Calu3 (cell line): ENCODE measurements around the gene MFN2. TPM values are rescaled to one million over a fixed set of nuclear protein-coding genes. Genes with fewer than 3 reads are reported as not detected.

Source experiments
- BruUV-seq: library from RNA; stranded (reverse); fragments of 400-500 nt; replicated peaks from 2 replicates; lab custom pipeline; 2021; lab: Mats Ljungman, UMichigan
- CTCF ChIA-PET: fragments of 300-600 bp; sonication (Branson Sonifier 250); formaldehyde crosslinking; loops from one replicate; lab custom pipeline; 2022; ENCODE audit warnings: antibody characterized with exemption; lab: Charles Lee
- DNase-seq: peaks from one replicate; pipeline ENCODE4 v3.0.0; 2022
- H3K27ac Mint-ChIP-seq: one replicate; pipeline ENCODE4 v1.8.0; 2022; ENCODE audit warnings: mixed read lengths; ENCODE audit not compliant: unreplicated experiment
- H3K27me3 Mint-ChIP-seq: one replicate; pipeline ENCODE4 v1.8.0; 2022; ENCODE audit warnings: mixed read lengths; ENCODE audit not compliant: unreplicated experiment
- H3K36me3 Mint-ChIP-seq: one replicate; pipeline ENCODE4 v1.8.0; 2022; ENCODE audit warnings: mild to moderate bottlenecking, moderate library complexity, mixed read lengths; ENCODE audit not compliant: insufficient read depth, unreplicated experiment
- H3K4me1 Mint-ChIP-seq: one replicate; pipeline ENCODE4 v1.8.0; 2022; ENCODE audit warnings: mild to moderate bottlenecking, low read depth, mixed read lengths; ENCODE audit not compliant: unreplicated experiment
- H3K4me3 Mint-ChIP-seq: one replicate; pipeline ENCODE4 v1.8.0; 2022; ENCODE audit warnings: mild to moderate bottlenecking, low read depth, moderate library complexity, mixed read lengths; ENCODE audit not compliant: unreplicated experiment
- H3K9me3 Mint-ChIP-seq: one replicate; pipeline ENCODE4 v1.8.0; 2022; ENCODE audit warnings: low read depth, mixed read lengths; ENCODE audit not compliant: unreplicated experiment
- intact Hi-C: fragments of 100-400 bp; cut with micrococcal nuclease; formaldehyde crosslinking; loops from one replicate; pipeline ENCODE4 v1.10.0; 2022; ENCODE audit not compliant: unreplicated experiment
- total RNA-seq: library from RNA; stranded (reverse); gene quantifications from 2 replicates; pipeline ENCODE4 v1.2.3, GENCODE V29; 2022
- TF ChIP-seq, protein P1 (sequence below): fragments of 200-600 bp; IDR thresholded peaks from one replicate; pipeline ENCODE4 v1.8.0; 2022; ENCODE audit warnings: antibody characterized with exemption; ENCODE audit not compliant: unreplicated experiment

Gene MFN2
- total RNA-seq, 1 experiment from 2014 or later, result 61.8 TPM

DNA sequence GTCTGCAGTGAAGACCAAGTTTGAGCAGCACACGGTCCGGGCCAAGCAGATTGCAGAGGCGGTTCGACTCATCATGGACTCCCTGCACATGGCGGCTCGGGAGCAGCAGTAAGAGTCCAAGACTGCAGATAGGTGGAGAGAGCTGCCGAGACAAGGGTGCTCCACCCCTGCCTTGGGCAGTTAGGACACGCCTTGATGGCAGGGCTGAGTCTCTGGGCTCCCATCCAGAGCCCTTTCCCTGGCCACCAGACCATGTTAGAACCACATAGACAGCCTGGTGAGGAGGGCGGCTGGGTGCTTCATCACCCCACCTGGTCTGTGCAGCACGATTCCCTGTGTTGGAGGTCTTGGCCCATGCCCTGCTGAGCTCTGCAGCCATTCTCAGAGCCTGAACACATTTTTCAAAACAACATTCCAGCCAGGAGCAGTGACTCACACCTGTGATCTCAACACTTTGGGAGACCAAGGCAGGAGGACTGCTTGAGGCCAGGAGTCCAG lies 21.8 kb downstream of the MFN2 start:
- no peaks in the 10 kb centered on the region for H3K4me1 Mint-ChIP-seq
- DNase-seq, result no peak
- no peak overlapping the region for H3K4me3 Mint-ChIP-seq
- no peak overlapping the region for H3K27ac Mint-ChIP-seq
- no peaks in the 10 kb centered on the region for H3K27me3 Mint-ChIP-seq
- intact Hi-C loops, result no loop called here
- CTCF ChIA-PET, result no interaction called here
- BruUV-seq, result no TSS peak
- H3K9me3 Mint-ChIP-seq, result no peaks in the 10 kb centered on the region
- peaks cover 20% of the 10 kb centered on the region for H3K36me3 Mint-ChIP-seq
- TF ChIP-seq, protein P1, sequence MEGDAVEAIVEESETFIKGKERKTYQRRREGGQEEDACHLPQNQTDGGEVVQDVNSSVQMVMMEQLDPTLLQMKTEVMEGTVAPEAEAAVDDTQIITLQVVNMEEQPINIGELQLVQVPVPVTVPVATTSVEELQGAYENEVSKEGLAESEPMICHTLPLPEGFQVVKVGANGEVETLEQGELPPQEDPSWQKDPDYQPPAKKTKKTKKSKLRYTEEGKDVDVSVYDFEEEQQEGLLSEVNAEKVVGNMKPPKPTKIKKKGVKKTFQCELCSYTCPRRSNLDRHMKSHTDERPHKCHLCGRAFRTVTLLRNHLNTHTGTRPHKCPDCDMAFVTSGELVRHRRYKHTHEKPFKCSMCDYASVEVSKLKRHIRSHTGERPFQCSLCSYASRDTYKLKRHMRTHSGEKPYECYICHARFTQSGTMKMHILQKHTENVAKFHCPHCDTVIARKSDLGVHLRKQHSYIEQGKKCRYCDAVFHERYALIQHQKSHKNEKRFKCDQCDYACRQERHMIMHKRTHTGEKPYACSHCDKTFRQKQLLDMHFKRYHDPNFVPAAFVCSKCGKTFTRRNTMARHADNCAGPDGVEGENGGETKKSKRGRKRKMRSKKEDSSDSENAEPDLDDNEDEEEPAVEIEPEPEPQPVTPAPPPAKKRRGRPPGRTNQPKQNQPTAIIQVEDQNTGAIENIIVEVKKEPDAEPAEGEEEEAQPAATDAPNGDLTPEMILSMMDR, result no peak

DNA sequence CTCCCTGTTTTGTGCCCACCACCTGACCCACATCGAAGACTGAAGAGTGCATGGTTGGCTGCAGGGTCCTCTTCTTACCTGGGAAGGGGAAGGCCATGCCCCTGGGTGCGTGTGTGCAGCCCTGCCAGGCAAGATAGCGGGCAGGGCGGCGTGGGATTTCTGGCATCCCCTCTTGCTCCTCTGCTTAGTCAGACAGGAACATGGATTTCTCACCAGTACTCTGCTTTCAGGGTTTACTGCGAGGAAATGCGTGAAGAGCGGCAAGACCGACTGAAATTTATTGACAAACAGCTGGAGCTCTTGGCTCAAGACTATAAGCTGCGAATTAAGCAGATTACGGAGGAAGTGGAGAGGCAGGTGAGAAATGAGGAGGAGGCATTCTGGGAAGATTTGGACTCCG lies 23.5 kb downstream of the MFN2 start:
- peaks cover 13% of the 10 kb centered on the region for H3K36me3 Mint-ChIP-seq
- CTCF ChIA-PET, result no interaction called here
- no peaks in the 10 kb centered on the region for H3K4me1 Mint-ChIP-seq
- no peak for DNase-seq
- no peaks in the 10 kb centered on the region for H3K27me3 Mint-ChIP-seq
- TF ChIP-seq, protein P1, result no peak
- H3K4me3 Mint-ChIP-seq, result no peak overlapping the region
- no peak overlapping the region for H3K27ac Mint-ChIP-seq
- intact Hi-C loops, result no loop called here
- H3K9me3 Mint-ChIP-seq, result no peaks in the 10 kb centered on the region
- BruUV-seq, result no TSS peak

GRCh38 chr1:12005488-12006166 lies 25.4 kb downstream of the MFN2 start:
- CTCF ChIA-PET, result interaction anchor here (0.5 kb wide), 1 partner anchor 73 kb away, joined by 3 read pairs; no protein-coding TSS in a partner anchor
- Mint-ChIP-seq H3K4me1 (no peaks in the 10 kb centered on the region), H3K9me3 (no peaks in the 10 kb centered on the region), H3K27me3 (no peaks in the 10 kb centered on the region), H3K4me3 (no peak overlapping the region), H3K27ac (no peak overlapping the region), H3K36me3 (peaks cover 13% of the 10 kb centered on the region)
- intact Hi-C loops, result no loop called here
- DNase-seq, result no peak
- no TSS peak for BruUV-seq
- TF ChIP-seq, protein P1, result no peak

GRCh38 chr1:12006167-12006921 lies 26.1 kb downstream of the MFN2 start:
- no peak overlapping the region for H3K27ac Mint-ChIP-seq
- CTCF ChIA-PET, result interaction anchor here (0.5 kb wide), 1 partner anchor 74 kb away, joined by 3 read pairs; no protein-coding TSS in a partner anchor
- H3K4me3 Mint-ChIP-seq, result no peak overlapping the region
- H3K27me3 Mint-ChIP-seq, result no peaks in the 10 kb centered on the region
- TF ChIP-seq, protein P1, result no peak
- no peaks in the 10 kb centered on the region for H3K9me3 Mint-ChIP-seq
- peaks cover 13% of the 10 kb centered on the region for H3K36me3 Mint-ChIP-seq
- no peak for DNase-seq
- no TSS peak for BruUV-seq
- intact Hi-C loops, result no loop called here
- no peaks in the 10 kb centered on the region for H3K4me1 Mint-ChIP-seq
